Measurements from ENCODE around the gene CST9. TPM values are rescaled to one million over a fixed set of nuclear protein-coding genes. Genes with fewer than 3 reads are reported as not detected.

Gene CST9
- total RNA-seq, 1 experiment from 2014 or later: not detected

DNA sequence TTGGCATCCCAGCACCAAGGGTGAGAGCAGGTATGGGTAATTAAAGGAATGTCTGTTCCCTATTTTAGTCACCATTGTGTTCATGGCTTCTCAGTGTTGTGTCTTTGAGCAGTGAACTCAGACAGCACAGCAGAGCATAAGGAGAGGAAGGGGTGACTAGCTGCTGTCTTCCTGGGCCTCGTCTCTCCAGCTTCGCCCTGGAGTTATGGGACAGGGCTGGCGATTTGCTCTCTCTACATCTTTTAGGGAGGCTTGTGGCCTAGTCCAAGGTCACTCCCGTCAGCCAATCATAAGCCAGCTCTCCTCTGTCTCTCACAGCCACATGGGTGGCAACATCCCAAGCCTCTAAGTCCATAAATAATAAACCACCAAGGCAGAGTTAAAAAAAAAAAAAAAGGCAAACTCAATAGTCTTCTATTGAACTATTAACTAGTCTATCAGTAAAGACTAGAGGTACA lies 24.7 kb upstream of the CST9 start:
- TF ChIP-seq CTCF (conservative IDR thresholded peaks at IDR 0.05; ENCODE audit: low read depth, low read length) (no peak), EZH2 (IDR thresholded peaks at IDR 0.05; ENCODE audit: low read length, unreplicated experiment) (no peak), EZH2phosphoT487 (IDR thresholded peaks at IDR 0.05; ENCODE audit: borderline replicate concordance, low read length) (no peak)
- Histone ChIP-seq H3K27ac (ENCODE audit: low read length) (no peak overlapping the region), H2AFZ (ENCODE audit: low read length) (no peak overlapping the region), H3F3A (ENCODE audit: low read length, unreplicated experiment) (no peaks in the 10 kb centered on the region), H3K4me3 (ENCODE audit: low read length) (no peak overlapping the region), H3K9ac (ENCODE audit: low read length) (no peak overlapping the region), H3K79me2 (ENCODE audit: low read length) (peaks cover 5% of the 10 kb centered on the region), H3K36me3 (ENCODE audit: low read depth, low read length) (0 out of 2 replicates have a peak, but pooled peaks cover 5% of the 10 kb centered on the region), H3K9me2 (replicated peaks; ENCODE audit: low read length) (no peaks in the 10 kb centered on the region), H3K9me3 (ENCODE audit: low read length) (no peaks in the 10 kb centered on the region), H3K4me1 (ENCODE audit: insufficient read depth, low read length) (peaks cover 25% of the 10 kb centered on the region), H3K4me2 (ENCODE audit: low read length) (no peak overlapping the region), H4K20me1 (ENCODE audit: low read length) (no peaks in the 10 kb centered on the region), H3K27me3 (ENCODE audit: low read length) (no peaks in the 10 kb centered on the region)
- no peak for DNase-seq
- BruUV-seq (replicated peaks): no TSS peak
- POLR2A ChIA-PET (ENCODE audit: unreplicated experiment): no interaction called here
- CTCF ChIA-PET: no interaction called here
- no peak for ATAC-seq
- intact Hi-C loops (cut with micrococcal nuclease): no loop called here

- H3K9me3 ChIP-seq (ENCODE audit: low read length): no peaks in the 10 kb centered on the region
- peaks cover 23% of the 10 kb centered on the region for H3K4me1 ChIP-seq (ENCODE audit: insufficient read depth, low read length)
- H3K27me3 ChIP-seq (ENCODE audit: low read length): no peaks in the 10 kb centered on the region
- no peak overlapping the region for H2AFZ ChIP-seq (ENCODE audit: low read length)
- TF ChIP-seq EZH2 (IDR thresholded peaks at IDR 0.05; ENCODE audit: low read length, unreplicated experiment): no peak
- no peak for TF ChIP-seq CTCF (conservative IDR thresholded peaks at IDR 0.05; ENCODE audit: low read depth, low read length)
- no peak for TF ChIP-seq EZH2phosphoT487 (IDR thresholded peaks at IDR 0.05; ENCODE audit: borderline replicate concordance, low read length)
- intact Hi-C loops (cut with micrococcal nuclease): loop anchor here (5.0 kb wide), 1 partner anchor 267 kb away; the partner anchor contains the start of gene GZF1
- H3K9ac ChIP-seq (ENCODE audit: low read length): no peak overlapping the region
- H3K9me2 ChIP-seq (replicated peaks; ENCODE audit: low read length): no peaks in the 10 kb centered on the region
- H3K4me3 ChIP-seq (ENCODE audit: low read length): no peak overlapping the region
- ChIA-PET POLR2A (ENCODE audit: unreplicated experiment) (interaction anchor here (0.7 kb wide), 1 partner anchor 15 kb away, joined by 3 read pairs; no protein-coding TSS in a partner anchor), CTCF (interaction anchor here (0.5 kb wide), 1 partner anchor 280 kb away, joined by 4 read pairs; no protein-coding TSS in a partner anchor)
- DNase-seq (no peak), ATAC-seq (no peak; the same call in 1 of the 2 replicates)
- H3F3A ChIP-seq (ENCODE audit: low read length, unreplicated experiment): no peaks in the 10 kb centered on the region
- no peaks in the 10 kb centered on the region for H4K20me1 ChIP-seq (ENCODE audit: low read length)
- no TSS peak for BruUV-seq (replicated peaks)
- no peak overlapping the region for H3K4me2 ChIP-seq (ENCODE audit: low read length)
- 0 out of 2 replicates have a peak, but pooled peaks cover 2% of the 10 kb centered on the region for H3K36me3 ChIP-seq (ENCODE audit: low read depth, low read length)
- H3K79me2 ChIP-seq (ENCODE audit: low read length): no peaks in the 10 kb centered on the region
- peak overlapping the region; percentile 45 for H3K27ac ChIP-seq (ENCODE audit: low read length)
Observed at GRCh38 chr20:23629542-23630391, 24.1 kb upstream of the CST9 start.

All from PC-3 (cell line).